Midbrain (tissue), 1 donor: ENCODE data around the gene ZNF627.
"Not testable (repeated sequence)": the region's sequence is repeated elsewhere in the genome, so short reads cannot be mapped to it uniquely, and the experiment has no call there.

Experiments
- DNase-seq: peaks from one replicate; lab custom pipeline; 2025; lab: John Stamatoyannopoulos, UW

ZNF627 gene

GRCh38 chr19:11624069-11624463 lies 26.8 kb downstream of the ZNF627 start:
- DNase-seq = no peak

DNA sequence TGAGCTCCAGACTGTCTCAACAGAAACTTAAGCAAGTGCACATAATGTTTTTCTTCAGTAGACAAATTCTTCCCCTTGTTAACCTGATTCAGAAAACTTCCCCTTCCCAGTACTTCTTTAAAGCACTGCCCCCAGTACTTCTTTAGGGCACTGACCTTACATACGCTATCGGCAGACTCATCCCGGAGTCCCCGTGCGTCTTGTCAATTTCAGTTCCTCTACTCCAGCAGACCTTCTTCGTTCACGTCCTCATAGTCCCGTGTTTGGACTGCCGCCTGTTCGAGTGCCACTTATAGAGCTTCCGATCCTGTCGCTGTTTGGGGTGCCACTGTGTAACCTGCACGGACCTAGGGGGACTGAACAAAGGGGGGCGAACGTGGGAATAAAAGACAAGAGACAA lies 29.0 kb downstream of the ZNF627 start:
- no peak for DNase-seq

DNA sequence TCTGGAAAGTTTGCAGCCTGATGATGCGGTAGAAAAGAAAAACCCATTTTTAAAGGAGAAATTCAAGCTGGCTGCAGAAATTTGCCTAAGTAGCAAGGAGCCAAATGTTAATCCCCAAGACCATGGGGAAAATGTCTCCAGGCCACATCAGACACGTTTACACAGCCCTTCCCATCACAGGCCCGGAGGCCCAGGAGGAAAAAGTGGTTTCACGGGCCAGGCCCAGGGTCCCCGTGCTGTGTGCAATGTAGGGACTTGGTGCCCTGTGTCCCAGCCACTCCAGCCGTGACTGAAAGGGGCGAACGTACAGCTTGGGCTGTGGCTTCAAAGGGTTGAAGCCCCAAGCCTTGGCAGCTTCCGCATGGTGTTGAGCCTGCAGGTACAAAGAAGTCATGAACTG lies 35.9 kb downstream of the ZNF627 start:
- DNase-seq = no peak

DNA sequence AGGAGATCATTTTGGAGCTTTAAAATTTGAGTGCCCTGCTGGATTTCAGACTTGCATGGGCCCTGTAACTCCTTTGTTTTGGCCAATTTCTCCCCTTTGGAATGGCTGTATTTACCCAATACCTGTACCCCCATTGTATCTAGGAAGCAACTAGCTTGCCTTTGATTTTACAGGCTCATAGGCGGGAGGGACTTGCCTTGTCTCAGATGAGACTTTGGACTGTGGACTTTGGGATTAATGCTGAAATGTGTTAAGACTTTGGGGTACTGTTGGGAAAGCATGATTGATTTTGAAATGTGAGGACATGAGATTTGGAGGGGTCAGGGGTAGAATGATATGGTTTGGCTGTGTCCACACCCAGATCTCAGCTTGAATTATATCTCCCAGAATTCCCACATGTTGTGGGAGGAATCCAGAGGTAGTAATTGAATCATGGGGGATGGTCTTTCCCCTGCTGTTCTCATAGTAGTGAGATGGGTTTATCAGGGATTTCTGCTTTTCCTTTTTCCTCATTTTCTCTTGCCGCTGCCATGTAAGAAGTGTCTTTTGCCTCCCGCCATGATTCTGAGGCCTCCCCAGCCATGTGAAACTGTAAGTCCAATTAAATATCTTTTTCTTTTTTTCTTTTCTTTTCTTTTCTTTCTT lies 36.9 kb downstream of the ZNF627 start:
- DNase-seq = not testable (repeated sequence)

- DNase-seq = no peak
Measured at GRCh38 chr19:11639245-11639601, 41.9 kb downstream of the ZNF627 start.

GRCh38 chr19:11639602-11640471 lies 42.6 kb downstream of the ZNF627 start:
- peak; percentile 92 for DNase-seq

GRCh38 chr19:11641244-11641643 lies 44.0 kb downstream of the ZNF627 start:
- DNase-seq = no peak

DNA sequence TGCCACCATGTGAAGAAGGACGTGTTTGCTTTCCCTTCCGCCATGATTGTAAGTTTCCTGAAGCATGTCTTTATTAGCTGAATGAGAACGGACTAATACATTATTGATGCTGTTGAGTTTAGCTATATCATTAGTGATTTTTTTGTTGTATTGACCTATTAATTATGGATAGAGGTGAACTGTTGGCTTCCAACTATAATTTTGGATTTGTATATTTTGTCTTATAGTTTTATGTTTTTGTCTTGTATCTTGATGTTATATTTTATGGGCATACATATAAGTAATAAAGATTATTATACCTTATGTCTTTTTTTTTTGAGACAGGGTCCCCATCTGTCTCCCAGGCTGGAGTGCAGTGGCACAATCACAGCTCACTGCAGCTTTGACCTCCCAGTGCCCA lies 45.6 kb downstream of the ZNF627 start:
- no peak for DNase-seq

DNA sequence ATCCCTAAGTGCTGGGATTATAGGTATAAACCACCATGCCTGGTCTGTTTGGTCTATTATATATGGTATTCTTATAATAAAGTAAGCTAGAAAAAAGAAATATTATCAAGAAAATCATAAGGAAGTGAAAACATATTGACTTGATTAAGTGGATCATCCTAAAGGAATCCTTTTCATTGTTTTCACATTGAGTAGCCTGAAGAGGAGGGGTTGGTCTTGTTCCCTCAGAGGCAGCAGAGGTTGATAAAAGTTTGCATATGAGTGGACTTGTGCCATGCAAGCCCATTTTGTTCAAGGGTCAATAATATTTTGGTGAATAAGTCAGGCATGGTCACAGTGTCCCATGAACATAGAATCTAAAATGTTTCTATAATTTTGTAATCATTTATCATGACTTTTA lies 52.7 kb downstream of the ZNF627 start:
- no peak for DNase-seq

- no peak for DNase-seq
Measured at GRCh38 chr19:11651062-11651461, 53.8 kb downstream of the ZNF627 start.

GRCh38 chr19:11652056-11652455 lies 54.8 kb downstream of the ZNF627 start:
- no peak for DNase-seq

- DNase-seq = no peak
Measured at GRCh38 chr19:11652492-11652891, 55.2 kb downstream of the ZNF627 start.

DNA sequence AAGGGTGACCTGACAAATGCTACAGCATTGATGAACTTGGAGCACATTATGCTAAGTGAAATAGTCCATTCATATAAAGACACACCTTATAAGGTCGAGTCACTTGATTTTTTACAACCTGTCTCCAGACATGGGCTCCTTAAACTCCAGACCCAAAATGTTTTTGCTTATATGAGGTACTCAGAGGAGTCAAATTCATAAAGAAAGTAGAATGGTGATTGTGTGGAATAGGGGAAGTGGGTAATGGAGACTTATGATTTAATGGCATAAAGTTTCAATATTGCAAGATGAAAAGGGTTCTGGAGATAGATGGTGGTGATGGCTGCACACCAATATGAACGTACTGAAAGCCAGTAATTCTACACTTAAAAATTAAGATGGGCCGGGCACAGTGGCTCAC lies 59.3 kb downstream of the ZNF627 start:
- no peak for DNase-seq

DNA sequence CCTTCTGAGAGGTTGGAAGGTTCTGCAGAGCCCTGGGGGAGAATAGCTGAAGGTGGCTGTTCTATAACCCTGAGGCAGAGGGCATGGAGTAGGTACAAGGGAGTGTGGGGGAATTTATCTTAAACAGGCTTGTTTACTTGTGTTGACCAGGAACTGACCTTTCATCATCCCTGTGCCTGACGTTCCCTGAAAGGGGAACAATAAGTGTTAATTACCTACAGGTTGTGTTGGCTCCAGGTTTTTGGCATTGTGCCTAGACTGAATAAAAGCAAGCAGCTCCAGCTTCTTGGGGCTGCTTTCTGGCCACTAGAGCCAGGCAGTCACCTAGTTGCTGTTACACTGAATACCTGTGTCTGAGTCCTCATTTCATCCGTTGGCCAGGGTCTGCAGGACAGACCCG lies 60.0 kb downstream of the ZNF627 start:
- no peak for DNase-seq

GRCh38 chr19:11658970-11659369 lies 61.7 kb downstream of the ZNF627 start:
- no peak for DNase-seq

- DNase-seq = peak; percentile 0
Measured at GRCh38 chr19:11659612-11660011, 62.3 kb downstream of the ZNF627 start.

DNA sequence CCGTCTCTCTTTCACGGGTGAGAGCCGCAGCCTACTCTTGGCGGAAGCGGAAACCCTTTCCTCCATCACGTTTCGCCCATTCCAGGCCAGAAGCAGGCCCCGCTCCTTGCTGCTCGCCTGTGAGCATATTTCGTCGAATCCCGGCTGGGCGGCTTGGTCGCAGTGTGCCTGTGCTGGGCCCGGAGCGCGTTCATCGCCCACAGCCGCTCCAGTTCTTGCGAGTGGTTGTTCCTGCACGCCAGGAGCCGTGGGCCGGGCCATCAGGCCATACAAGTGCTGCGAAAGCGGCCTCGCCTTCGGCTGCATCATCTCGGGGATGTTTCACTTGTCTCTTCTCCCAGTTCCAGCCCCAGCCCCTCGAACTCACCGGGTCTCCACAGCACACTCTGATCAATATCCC lies 65.0 kb downstream of the ZNF627 start:
- DNase-seq = no peak

- no peak for DNase-seq
Measured at GRCh38 chr19:11663181-11663591, 65.9 kb downstream of the ZNF627 start.
